ENCODE measurements around the gene FN3KRP.

- TF ChIP-seq CTCF (IDR thresholded peaks at IDR 0.05; ENCODE audit: extremely low read depth in 1 of 2, insufficient read depth in 1 of 2, low read depth in 1 of 2, low read length in 2 of 2) (no peak), POLR2AphosphoS5 (IDR thresholded peaks at IDR 0.05; ENCODE audit: insufficient read depth, low read depth, low read length) (no peak)
Observed at GRCh38 chr17:82667668-82668000, 48.9 kb upstream of the FN3KRP start.

Data from endothelial cell of umbilical vein (primary cell).